Measurements from ENCODE around the gene RTEL1. TPM values are rescaled to one million over a fixed set of nuclear protein-coding genes. Genes with fewer than 3 reads are reported as not detected.

The RTEL1 gene
- total and polyA plus RNA-seq, 4 experiments from 2014 or later: 1.3 to 36.0 (median 18.2) TPM

DNA sequence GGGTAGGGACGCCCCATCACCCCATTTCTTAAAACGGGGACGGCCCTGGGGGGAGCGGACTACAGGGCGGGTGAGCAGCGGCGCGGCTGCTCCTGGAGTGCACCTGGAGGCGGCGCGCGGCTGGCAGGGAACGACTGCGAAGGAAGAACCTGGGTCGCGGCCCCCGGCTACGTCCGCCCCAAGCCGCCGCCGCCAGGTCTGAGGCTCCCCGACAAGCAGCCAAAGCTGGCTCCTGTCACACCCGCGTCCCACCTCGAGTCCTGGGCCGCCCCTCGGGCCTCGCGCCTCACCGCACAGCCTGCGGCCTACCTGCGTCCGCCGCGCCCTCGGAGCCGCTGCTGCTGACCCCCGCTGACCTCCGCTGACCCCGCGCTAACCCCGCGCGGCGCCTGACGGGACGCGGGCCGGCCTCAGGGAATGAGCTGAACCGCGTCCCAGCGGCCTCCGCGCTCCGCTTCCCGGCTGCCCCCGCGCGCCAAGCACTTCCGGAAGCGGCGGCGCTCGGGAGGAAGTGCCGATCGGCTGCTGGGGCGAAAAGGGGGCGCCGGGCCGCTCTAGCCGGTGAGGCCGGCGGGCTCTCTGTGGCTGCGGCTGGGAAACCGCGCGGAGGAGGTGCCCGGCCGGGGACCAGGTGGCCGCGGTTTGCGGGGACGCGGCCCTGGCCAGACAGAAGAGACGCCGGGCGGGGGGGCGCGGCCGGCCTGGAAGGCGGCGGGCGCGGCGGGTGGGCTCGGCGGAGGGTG, 49.6 kb downstream of the RTEL1 start, which contains the start of the genes ARFRP1 and ZGPAT:
Gene ARFRP1 (minus strand): TSS at position 419 of the 743 bp plus-strand sequence. CDS start 885 bp downstream, outside the sequence.
Gene ZGPAT (plus strand): TSS at position 482 of the 743 bp plus-strand sequence. CDS start 542 bp downstream, outside the sequence.
- H3K4me3 ChIP-seq (ENCODE audit: low read length in 2 of 2): peak within 1 kb of the TSS; percentile 57 to 87
- H3K27me3 Mint-ChIP-seq: no peaks in the 10 kb centered on the region
- peak within 1 kb of the TSS; percentile 65 for H3K27ac ChIP-seq (ENCODE audit: low read depth, low read length)
- peaks cover 52% of the 10 kb centered on the region for H3K4me1 ChIP-seq (ENCODE audit: insufficient read depth, low read length)
- POLR2A ChIA-PET (ENCODE audit: partially characterized antibody): interaction anchor here (0.6 to 6.2 kb wide), 37 partner anchors 10 to 273 kb away, joined by 3 to 202 read pairs (median 5); partner anchors contain the start of genes GMEB2, HELZ2, LIME1 and PRPF6
- intact Hi-C loops (cut with micrococcal nuclease): loop anchor here (1.0 to 5.0 kb wide), 9 partner anchors 29 to 413 kb away; partner anchors contain the start of genes LIME1, PRPF6, RTEL1 and UCKL1
- H3K4me1 Mint-ChIP-seq: peaks cover 24 to 61% (median 38%) of the 10 kb centered on the region in 4 donors
- H3K27ac Mint-ChIP-seq: peak within 1 kb of the TSS; percentile 86 to 95 (median 90)
- peaks cover 0 to 1% (median 0%) of the 10 kb centered on the region in 8 donors for H3K9me3 Mint-ChIP-seq
- CTCF ChIA-PET (ENCODE audit: partially characterized antibody): interaction anchor here (0.8 to 3.2 kb wide), 16 partner anchors 9 to 272 kb away, joined by 3 to 26 read pairs (median 6); partner anchors contain the start of genes LIME1, RTEL1, SAMD10 and SLC2A4RG
- H3K4me3 Mint-ChIP-seq: peak within 1 kb of the TSS; percentile 86 to 95 (median 90)
- peaks cover 55% of the 10 kb centered on the region for H3K36me3 ChIP-seq (ENCODE audit: insufficient read depth, low read length)
- H3K27me3 ChIP-seq (ENCODE audit: insufficient read depth, low read length): no peaks in the 10 kb centered on the region
- peaks cover 27 to 64% of the 10 kb centered on the region in 2 donors for H3K36me3 Mint-ChIP-seq
- DNase-seq: peak; percentile 85 to 91 (median 86)
- H3K9me3 ChIP-seq (ENCODE audit: control insufficient read depth in 1 of 2, low read length in 2 of 2): no peaks in the 10 kb centered on the region

- peak overlapping the region; percentile 36 to 86 (median 78) for H3K27ac Mint-ChIP-seq
- intact Hi-C loops (cut with micrococcal nuclease): loop anchor here (5.0 kb wide), 1 partner anchor 274 kb away; the partner anchor contains the start of gene PRPF6
- H3K27me3 ChIP-seq (ENCODE audit: insufficient read depth, low read length): no peaks in the 10 kb centered on the region
- H3K4me1 Mint-ChIP-seq: peaks cover 24 to 58% (median 39%) of the 10 kb centered on the region in 4 donors
- peak overlapping the region in 1 of 2 donors; percentile 87 for H3K4me3 ChIP-seq (ENCODE audit: low read length in 2 of 2)
- H3K4me3 Mint-ChIP-seq: peak overlapping the region; percentile 76 to 86 (median 79)
- H3K9me3 Mint-ChIP-seq: peaks cover 0 to 1% (median 0%) of the 10 kb centered on the region in 8 donors
- ChIA-PET CTCF (ENCODE audit: partially characterized antibody) (interaction anchor here (0.8 to 3.2 kb wide), 13 partner anchors 9 to 271 kb away, joined by 3 to 26 read pairs (median 5); partner anchors contain the start of genes LIME1, RTEL1, SAMD10 and SLC2A4RG), POLR2A (ENCODE audit: partially characterized antibody) (interaction anchor here (0.6 to 6.2 kb wide), 31 partner anchors 8 to 272 kb away, joined by 3 to 202 read pairs (median 5); partner anchors contain the start of genes GMEB2, HELZ2, LIME1 and PRPF6)
- H3K36me3 ChIP-seq (ENCODE audit: insufficient read depth, low read length): peaks cover 54% of the 10 kb centered on the region
- no peaks in the 10 kb centered on the region for H3K9me3 ChIP-seq (ENCODE audit: control insufficient read depth in 1 of 2, low read length in 2 of 2)
- peaks cover 30 to 66% of the 10 kb centered on the region in 2 donors for H3K36me3 Mint-ChIP-seq
- H3K27me3 Mint-ChIP-seq: no peaks in the 10 kb centered on the region
- peaks cover 52% of the 10 kb centered on the region for H3K4me1 ChIP-seq (ENCODE audit: insufficient read depth, low read length)
- peak in 1 of 5 donors; percentile 48 for DNase-seq
- H3K27ac ChIP-seq (ENCODE audit: low read depth, low read length): peak overlapping the region; percentile 65
Observed at GRCh38 chr20:63708301-63709148, 50.4 kb downstream of the RTEL1 start.

GRCh38 chr20:63709149-63709527, 51.0 kb downstream of the RTEL1 start:
- Mint-ChIP-seq H3K36me3 (peaks cover 33 to 66% of the 10 kb centered on the region in 2 donors), H3K4me1 (peaks cover 24 to 61% (median 39%) of the 10 kb centered on the region in 4 donors), H3K27ac (peak overlapping the region in 3 of 7 donors; percentile 35 to 83 (median 78)), H3K9me3 (peaks cover 0 to 4% (median 0%) of the 10 kb centered on the region in 8 donors), H3K27me3 (no peaks in the 10 kb centered on the region), H3K4me3 (peak overlapping the region; percentile 76 to 86 (median 79))
- H3K4me3 ChIP-seq (ENCODE audit: low read length in 2 of 2): peak overlapping the region in 1 of 2 donors; percentile 87
- CTCF ChIA-PET (ENCODE audit: partially characterized antibody): interaction anchor here (1.2 to 2.3 kb wide), 2 partner anchors 28 to 155 kb away, joined by 4 to 14 read pairs; partner anchors contain the start of genes LIME1 and TPD52L2
- peak overlapping the region; percentile 65 for H3K27ac ChIP-seq (ENCODE audit: low read depth, low read length)
- POLR2A ChIA-PET (ENCODE audit: partially characterized antibody): interaction anchor here (0.8 to 6.2 kb wide), 8 partner anchors 8 to 155 kb away, joined by 3 to 202 read pairs (median 23); partner anchors contain the start of genes GMEB2, LIME1, SLC2A4RG and TNFRSF6B
- intact Hi-C loops (cut with micrococcal nuclease): loop anchor here (5.0 kb wide), 1 partner anchor 273 kb away; the partner anchor contains the start of gene PRPF6
- H3K27me3 ChIP-seq (ENCODE audit: insufficient read depth, low read length): no peaks in the 10 kb centered on the region
- H3K9me3 ChIP-seq (ENCODE audit: control insufficient read depth in 1 of 2, low read length in 2 of 2): no peaks in the 10 kb centered on the region
- H3K4me1 ChIP-seq (ENCODE audit: insufficient read depth, low read length): peaks cover 54% of the 10 kb centered on the region
- peaks cover 48% of the 10 kb centered on the region for H3K36me3 ChIP-seq (ENCODE audit: insufficient read depth, low read length)
- DNase-seq: peak in 1 of 5 donors; percentile 9

DNA sequence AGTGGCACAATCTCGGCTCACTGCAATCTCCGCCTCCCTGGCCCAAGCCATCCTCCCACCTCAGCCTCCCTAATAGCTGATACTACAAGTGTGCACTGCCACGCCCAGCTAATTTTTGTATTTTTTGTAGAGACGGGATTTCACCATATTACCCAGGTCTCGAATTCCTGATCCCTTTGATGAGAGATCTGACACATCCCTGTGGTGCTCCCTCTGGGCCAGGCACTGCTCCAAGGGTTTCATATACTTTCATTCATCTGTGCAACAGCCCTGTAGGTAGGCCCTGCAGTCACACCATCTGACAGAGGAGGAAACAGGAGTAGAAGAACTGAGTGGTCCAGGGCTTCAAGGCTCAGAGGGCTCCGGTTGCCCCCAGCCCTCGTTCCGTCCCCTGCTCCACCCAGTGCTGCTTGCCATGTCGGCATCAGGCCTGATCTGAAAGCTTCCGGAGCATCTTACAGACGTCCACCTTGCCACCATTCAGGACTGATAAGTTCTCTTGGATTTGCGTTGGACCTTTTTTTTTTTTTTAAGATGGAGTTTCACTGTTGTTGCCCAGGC, 53.1 kb downstream of the RTEL1 start:
- intact Hi-C loops (cut with micrococcal nuclease): no loop called here
- Histone ChIP-seq H3K36me3 (ENCODE audit: insufficient read depth, low read length) (peaks cover 27% of the 10 kb centered on the region), H3K4me1 (ENCODE audit: insufficient read depth, low read length) (peaks cover 54% of the 10 kb centered on the region), H3K9me3 (ENCODE audit: control insufficient read depth in 1 of 2, low read length in 2 of 2) (no peaks in the 10 kb centered on the region), H3K27ac (ENCODE audit: low read depth, low read length) (no peak overlapping the region), H3K4me3 (ENCODE audit: low read length in 2 of 2) (no peak overlapping the region), H3K27me3 (ENCODE audit: insufficient read depth, low read length) (no peaks in the 10 kb centered on the region)
- peaks cover 47 to 65% of the 10 kb centered on the region in 2 donors for H3K36me3 Mint-ChIP-seq
- DNase-seq: no peak
- POLR2A ChIA-PET (ENCODE audit: partially characterized antibody): interaction anchor here (0.6 to 6.2 kb wide), 5 partner anchors 14 to 53 kb away, joined by 3 to 202 read pairs (median 7); partner anchors contain the start of genes LIME1, RTEL1 and SLC2A4RG
- H3K4me3 Mint-ChIP-seq: peak overlapping the region in 7 of 8 donors; percentile 46 to 79 (median 70)
- H3K27me3 Mint-ChIP-seq: no peaks in the 10 kb centered on the region
- H3K4me1 Mint-ChIP-seq: peaks cover 27 to 60% (median 46%) of the 10 kb centered on the region in 4 donors
- peaks cover 0 to 15% (median 4%) of the 10 kb centered on the region in 8 donors for H3K9me3 Mint-ChIP-seq
- CTCF ChIA-PET (ENCODE audit: partially characterized antibody): interaction anchor here (1.6 kb wide), 1 partner anchor 75 kb away, joined by 4 read pairs; no protein-coding TSS in a partner anchor
- peak overlapping the region in 4 of 7 donors; percentile 27 to 78 (median 60) for H3K27ac Mint-ChIP-seq

GRCh38 chr20:63712191-63712590, 54.1 kb downstream of the RTEL1 start:
- Histone ChIP-seq H3K27me3 (ENCODE audit: insufficient read depth, low read length) (no peaks in the 10 kb centered on the region), H3K4me3 (ENCODE audit: low read length in 2 of 2) (no peak overlapping the region), H3K27ac (ENCODE audit: low read depth, low read length) (no peak overlapping the region), H3K36me3 (ENCODE audit: insufficient read depth, low read length) (peaks cover 23% of the 10 kb centered on the region), H3K9me3 (ENCODE audit: control insufficient read depth in 1 of 2, low read length in 2 of 2) (no peaks in the 10 kb centered on the region), H3K4me1 (ENCODE audit: insufficient read depth, low read length) (peaks cover 44% of the 10 kb centered on the region)
- Mint-ChIP-seq H3K4me1 (peaks cover 24 to 59% (median 42%) of the 10 kb centered on the region in 4 donors), H3K27ac (peak overlapping the region in 2 of 7 donors; percentile 3 to 51), H3K4me3 (peak overlapping the region in 3 of 8 donors; percentile 0 to 55 (median 25)), H3K36me3 (peaks cover 50 to 62% of the 10 kb centered on the region in 2 donors), H3K9me3 (peaks cover 0 to 17% (median 4%) of the 10 kb centered on the region in 8 donors), H3K27me3 (no peaks in the 10 kb centered on the region)
- intact Hi-C loops (cut with micrococcal nuclease): no loop called here
- CTCF ChIA-PET (ENCODE audit: partially characterized antibody): interaction anchor here (1.6 kb wide), 1 partner anchor 74 kb away, joined by 4 read pairs; no protein-coding TSS in a partner anchor
- POLR2A ChIA-PET (ENCODE audit: partially characterized antibody): interaction anchor here (0.6 to 2.5 kb wide), 5 partner anchors 16 to 39 kb away, joined by 3 to 11 read pairs (median 6); partner anchors contain the start of genes LIME1 and SLC2A4RG
- DNase-seq: no peak

DNA sequence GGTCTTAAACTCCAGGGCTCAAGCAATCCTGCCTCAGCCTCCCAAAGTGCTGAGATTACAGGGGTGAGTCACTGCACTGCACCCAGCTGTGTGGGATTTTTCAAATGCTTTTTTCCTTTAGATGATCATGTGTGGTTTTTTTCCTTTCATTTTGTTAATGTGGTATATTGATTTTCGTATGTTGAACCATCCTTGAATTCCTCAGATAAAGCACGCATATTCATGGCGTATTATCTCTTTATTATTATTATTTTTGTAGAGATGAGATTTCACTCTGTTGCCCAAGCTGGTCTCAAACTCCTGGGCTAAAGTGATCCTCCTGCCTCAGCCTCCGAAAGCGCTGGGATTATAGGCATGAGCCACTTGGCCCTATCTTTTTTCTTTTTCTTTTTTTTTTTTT, 56.7 kb downstream of the RTEL1 start:
- H3K27ac ChIP-seq (ENCODE audit: low read depth, low read length): no peak overlapping the region
- H3K27me3 ChIP-seq (ENCODE audit: insufficient read depth, low read length): no peaks in the 10 kb centered on the region
- DNase-seq: no peak
- Mint-ChIP-seq H3K36me3 (peaks cover 61 to 70% of the 10 kb centered on the region in 2 donors), H3K4me1 (peaks cover 22 to 53% (median 40%) of the 10 kb centered on the region in 4 donors), H3K4me3 (no peak overlapping the region), H3K27me3 (no peaks in the 10 kb centered on the region), H3K27ac (no peak overlapping the region), H3K9me3 (peaks cover 2 to 22% (median 10%) of the 10 kb centered on the region in 8 donors)
- H3K9me3 ChIP-seq (ENCODE audit: control insufficient read depth in 1 of 2, low read length in 2 of 2): no peaks in the 10 kb centered on the region
- H3K36me3 ChIP-seq (ENCODE audit: insufficient read depth, low read length): peaks cover 27% of the 10 kb centered on the region
- H3K4me3 ChIP-seq (ENCODE audit: low read length in 2 of 2): no peak overlapping the region
- POLR2A ChIA-PET (ENCODE audit: partially characterized antibody): interaction anchor here (1.6 kb wide), 1 partner anchor 23 kb away, joined by 3 read pairs; no protein-coding TSS in a partner anchor
- H3K4me1 ChIP-seq (ENCODE audit: insufficient read depth, low read length): peaks cover 32% of the 10 kb centered on the region
- CTCF ChIA-PET (ENCODE audit: partially characterized antibody): no interaction called here
- intact Hi-C loops (cut with micrococcal nuclease): no loop called here

All from CD4-positive, alpha-beta memory T cell (primary cell).